Epithelial cell of esophagus (primary cell): ENCODE results near the gene TMC3.
A peak's percentile ranks its signal among the peaks of the same experiment; 100 is the strongest.

Source experiments
- DNase-seq: peaks from one replicate; pipeline ENCODE4 v3.0.0; 2010; ENCODE audit warnings: low read depth
- H3K4me3 ChIP-seq: 2 replicates; pipeline ENCODE4 v1.5.1; 2011; ENCODE audit warnings: mild to moderate bottlenecking, low read length, control low read depth
- TF ChIP-seq, protein P1 (sequence below): IDR thresholded peaks from 2 replicates; pipeline ENCODE4 v1.5.1; 2011; ENCODE audit warnings: low read depth, mild to moderate bottlenecking, low read length, control low read depth, inconsistent platforms; ENCODE audit not compliant: insufficient read depth; ENCODE audit errors: missing control alignments

Gene TMC3

DNA sequence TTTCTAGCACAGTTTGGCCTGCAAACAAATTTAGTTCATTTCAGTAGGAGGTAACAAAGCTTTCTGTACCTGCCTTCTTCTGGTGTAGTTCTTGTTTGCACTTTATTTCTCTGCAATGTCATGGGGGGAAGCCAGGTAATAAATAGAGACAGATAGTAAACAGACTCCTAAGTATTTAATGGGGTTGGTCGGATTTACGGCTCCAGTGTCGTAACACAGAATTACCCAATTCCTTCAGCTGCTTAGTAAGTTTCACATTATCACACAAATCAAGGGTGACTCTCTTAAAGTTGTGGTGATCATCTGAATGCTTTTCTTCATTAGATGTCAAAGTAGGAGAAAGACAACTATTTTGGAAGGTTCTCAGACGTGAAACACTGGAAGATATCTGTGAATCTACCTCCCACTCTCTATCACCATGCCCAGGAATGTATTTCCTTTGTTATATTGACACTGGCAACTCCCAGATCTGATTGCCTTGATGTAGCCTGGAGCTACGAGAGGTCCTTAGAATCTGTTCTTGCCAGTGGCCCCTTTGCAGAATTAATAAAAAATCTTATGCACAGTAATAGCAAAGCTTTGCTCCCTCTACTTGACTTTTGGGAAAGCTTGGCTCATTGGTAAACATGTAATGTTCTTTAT lies 25.0 kb upstream of the TMC3 start:
- peak; percentile 45 for DNase-seq
- no peak overlapping the region for H3K4me3 ChIP-seq
- TF ChIP-seq, protein P1, sequence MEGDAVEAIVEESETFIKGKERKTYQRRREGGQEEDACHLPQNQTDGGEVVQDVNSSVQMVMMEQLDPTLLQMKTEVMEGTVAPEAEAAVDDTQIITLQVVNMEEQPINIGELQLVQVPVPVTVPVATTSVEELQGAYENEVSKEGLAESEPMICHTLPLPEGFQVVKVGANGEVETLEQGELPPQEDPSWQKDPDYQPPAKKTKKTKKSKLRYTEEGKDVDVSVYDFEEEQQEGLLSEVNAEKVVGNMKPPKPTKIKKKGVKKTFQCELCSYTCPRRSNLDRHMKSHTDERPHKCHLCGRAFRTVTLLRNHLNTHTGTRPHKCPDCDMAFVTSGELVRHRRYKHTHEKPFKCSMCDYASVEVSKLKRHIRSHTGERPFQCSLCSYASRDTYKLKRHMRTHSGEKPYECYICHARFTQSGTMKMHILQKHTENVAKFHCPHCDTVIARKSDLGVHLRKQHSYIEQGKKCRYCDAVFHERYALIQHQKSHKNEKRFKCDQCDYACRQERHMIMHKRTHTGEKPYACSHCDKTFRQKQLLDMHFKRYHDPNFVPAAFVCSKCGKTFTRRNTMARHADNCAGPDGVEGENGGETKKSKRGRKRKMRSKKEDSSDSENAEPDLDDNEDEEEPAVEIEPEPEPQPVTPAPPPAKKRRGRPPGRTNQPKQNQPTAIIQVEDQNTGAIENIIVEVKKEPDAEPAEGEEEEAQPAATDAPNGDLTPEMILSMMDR = no peak

- no peak for DNase-seq
- no peak overlapping the region for H3K4me3 ChIP-seq
- TF ChIP-seq, protein P1 = no peak
Observed at GRCh38 chr15:81398456-81398855, 24.4 kb upstream of the TMC3 start.

DNA sequence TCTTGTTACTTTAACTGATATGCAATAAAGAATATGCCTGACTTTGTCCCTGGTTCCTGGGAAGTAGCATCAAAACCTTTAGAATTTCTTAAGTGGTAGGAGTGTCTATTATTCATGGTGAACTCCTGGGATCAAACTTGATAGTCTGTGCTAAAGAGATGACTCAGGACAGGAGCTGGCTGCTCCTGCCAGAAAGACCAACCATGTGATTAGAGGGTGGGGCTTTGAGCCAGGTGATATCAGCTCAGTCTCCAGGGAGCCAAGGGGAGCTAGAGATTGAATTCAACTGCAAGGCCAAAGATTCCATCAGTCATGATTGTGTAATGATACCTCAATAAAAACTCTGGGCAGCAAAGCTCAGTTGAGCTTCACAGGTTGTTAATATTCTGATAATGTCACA lies 20.6 kb upstream of the TMC3 start:
- DNase-seq = peak; percentile 84
- TF ChIP-seq, protein P1 = no peak
- no peak overlapping the region for H3K4me3 ChIP-seq

GRCh38 chr15:81391657-81392056 lies 17.6 kb upstream of the TMC3 start:
- TF ChIP-seq, protein P1 = no peak
- no peak overlapping the region for H3K4me3 ChIP-seq
- DNase-seq = no peak

DNA sequence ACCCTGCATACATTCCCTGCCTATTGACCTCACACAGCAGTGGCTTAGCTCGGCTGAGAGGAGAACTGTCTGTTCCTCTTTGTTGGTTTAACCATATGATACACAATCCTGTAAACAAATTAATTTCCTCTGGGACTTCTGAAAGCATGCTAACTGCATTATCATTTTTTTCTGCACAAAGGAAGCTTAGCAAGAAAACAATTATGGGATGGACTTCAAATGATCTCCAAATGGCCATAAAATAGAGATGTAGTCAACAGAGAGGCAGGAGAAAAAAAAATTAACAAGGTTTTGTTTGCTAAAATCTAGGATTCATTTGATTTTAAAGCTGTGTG lies 14.4 kb upstream of the TMC3 start:
- no peak for DNase-seq
- no peak overlapping the region for H3K4me3 ChIP-seq
- TF ChIP-seq, protein P1 = no peak

- H3K4me3 ChIP-seq = no peak overlapping the region
- no peak for DNase-seq
- TF ChIP-seq, protein P1 = no peak
Observed at GRCh38 chr15:81387621-81388435, 13.8 kb upstream of the TMC3 start.
